Measurements from ENCODE around the gene PRDM11. TPM values are rescaled to one million over a fixed set of nuclear protein-coding genes. Genes with fewer than 3 reads are reported as not detected.

Gene PRDM11
- total RNA-seq, 4 donors from 2014 or later: 5.0 to 15.4 (median 9.5) TPM

- intact Hi-C loops (cut with DNase I; ENCODE audit: low total_unique reads): no loop called here
- Histone ChIP-seq H3K9me3 (no peaks in the 10 kb centered on the region), H3K27me3 (no peaks in the 10 kb centered on the region), H3K36me3 (no peaks in the 10 kb centered on the region), H3K4me3 (no peak overlapping the region), H3K27ac (no peak overlapping the region), H3K4me1 (peaks cover 7 to 9% of the 10 kb centered on the region in 2 donors)
- no peak for TF ChIP-seq POLR2A (IDR thresholded peaks at IDR 0.05)
- TF ChIP-seq, protein P1, sequence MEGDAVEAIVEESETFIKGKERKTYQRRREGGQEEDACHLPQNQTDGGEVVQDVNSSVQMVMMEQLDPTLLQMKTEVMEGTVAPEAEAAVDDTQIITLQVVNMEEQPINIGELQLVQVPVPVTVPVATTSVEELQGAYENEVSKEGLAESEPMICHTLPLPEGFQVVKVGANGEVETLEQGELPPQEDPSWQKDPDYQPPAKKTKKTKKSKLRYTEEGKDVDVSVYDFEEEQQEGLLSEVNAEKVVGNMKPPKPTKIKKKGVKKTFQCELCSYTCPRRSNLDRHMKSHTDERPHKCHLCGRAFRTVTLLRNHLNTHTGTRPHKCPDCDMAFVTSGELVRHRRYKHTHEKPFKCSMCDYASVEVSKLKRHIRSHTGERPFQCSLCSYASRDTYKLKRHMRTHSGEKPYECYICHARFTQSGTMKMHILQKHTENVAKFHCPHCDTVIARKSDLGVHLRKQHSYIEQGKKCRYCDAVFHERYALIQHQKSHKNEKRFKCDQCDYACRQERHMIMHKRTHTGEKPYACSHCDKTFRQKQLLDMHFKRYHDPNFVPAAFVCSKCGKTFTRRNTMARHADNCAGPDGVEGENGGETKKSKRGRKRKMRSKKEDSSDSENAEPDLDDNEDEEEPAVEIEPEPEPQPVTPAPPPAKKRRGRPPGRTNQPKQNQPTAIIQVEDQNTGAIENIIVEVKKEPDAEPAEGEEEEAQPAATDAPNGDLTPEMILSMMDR (IDR thresholded peaks at IDR 0.05 in 4 of 5, conservative IDR thresholded peaks at IDR 0.05 in 1 of 5): no peak
- DNase-seq (no peak), ATAC-seq (no peak)
- in situ Hi-C loops (cut with MboI; ENCODE audit: low sequenced_read_pairs in 4 of 4): no loop called here
Measured at GRCh38 chr11:45142241-45143055, 4.0 kb upstream of the PRDM11 start.

- DNase-seq (no peak), ATAC-seq (no peak)
- no peak for TF ChIP-seq POLR2A (IDR thresholded peaks at IDR 0.05)
- TF ChIP-seq, protein P1 (IDR thresholded peaks at IDR 0.05 in 4 of 5, conservative IDR thresholded peaks at IDR 0.05 in 1 of 5): no peak
- in situ Hi-C loops (cut with MboI; ENCODE audit: low sequenced_read_pairs in 4 of 4) (no loop called here), intact Hi-C loops (cut with DNase I; ENCODE audit: low total_unique reads) (no loop called here)
- Histone ChIP-seq H3K4me3 (no peak overlapping the region), H3K27me3 (no peaks in the 10 kb centered on the region), H3K4me1 (peaks cover 16 to 18% of the 10 kb centered on the region in 2 donors), H3K27ac (no peak overlapping the region), H3K9me3 (no peaks in the 10 kb centered on the region), H3K36me3 (no peaks in the 10 kb centered on the region)
Measured at GRCh38 chr11:45143494-45143893, 2.9 kb upstream of the PRDM11 start.

DNA sequence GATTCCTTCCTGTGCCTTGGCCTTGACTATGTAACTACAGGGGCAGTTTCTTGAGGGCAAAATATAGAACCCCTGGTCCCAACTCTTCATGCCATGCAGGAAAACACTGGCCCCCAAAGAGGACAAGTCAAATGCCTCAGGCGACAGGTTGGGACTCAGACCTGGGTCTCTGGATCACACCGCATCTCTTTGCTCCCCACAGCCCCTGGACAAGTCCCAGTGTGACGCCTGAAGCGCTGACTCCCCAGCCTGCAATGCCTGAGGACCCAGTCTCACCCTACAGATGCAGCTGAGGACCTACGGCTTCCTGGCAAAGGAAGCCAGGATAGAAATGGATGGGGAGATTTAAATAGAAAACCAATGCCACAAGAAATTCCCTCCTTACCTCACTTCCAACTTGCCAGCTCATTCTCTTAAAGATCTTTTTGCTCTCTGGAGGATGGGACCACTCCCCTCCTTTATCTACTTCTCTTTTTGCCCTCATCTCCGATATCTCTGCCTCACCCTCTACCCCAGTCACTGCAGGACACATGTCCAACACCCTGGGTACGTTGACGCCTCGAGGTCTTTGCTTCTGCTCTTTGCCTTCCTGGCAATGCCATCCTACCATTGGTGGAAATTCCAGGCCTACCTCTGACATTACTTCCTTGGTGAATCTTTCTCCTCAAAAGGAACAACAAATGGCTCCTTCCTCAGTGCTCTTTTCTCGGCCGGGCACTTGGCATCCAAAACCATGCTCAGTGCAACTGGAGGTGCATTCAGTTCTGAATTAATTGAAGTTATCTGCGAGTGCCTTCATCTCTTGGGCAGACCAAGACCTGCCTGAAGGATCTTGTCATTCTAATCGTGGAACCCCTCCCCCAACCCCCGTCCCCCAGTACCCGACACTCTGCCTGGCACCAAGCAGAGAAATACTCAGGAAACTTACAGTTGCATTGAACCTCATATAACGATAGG, 2.0 kb upstream of the PRDM11 start:
- no peak for ATAC-seq
- intact Hi-C loops (cut with DNase I; ENCODE audit: low total_unique reads): loop anchor here (5.0 kb wide), 1 partner anchor 582 kb away; no protein-coding TSS in a partner anchor
- Histone ChIP-seq H3K4me1 (peaks cover 16 to 22% of the 10 kb centered on the region in 2 donors), H3K27me3 (no peaks in the 10 kb centered on the region), H3K4me3 (no peak overlapping the region), H3K27ac (no peak overlapping the region), H3K36me3 (no peaks in the 10 kb centered on the region), H3K9me3 (no peaks in the 10 kb centered on the region)
- DNase-seq: no peak
- no peak for TF ChIP-seq POLR2A (IDR thresholded peaks at IDR 0.05)
- TF ChIP-seq, protein P1 (IDR thresholded peaks at IDR 0.05 in 4 of 5, conservative IDR thresholded peaks at IDR 0.05 in 1 of 5): no peak
- in situ Hi-C loops (cut with MboI; ENCODE audit: low sequenced_read_pairs in 4 of 4): no loop called here

- intact Hi-C loops (cut with DNase I; ENCODE audit: low total_unique reads) (loop anchor here (5.0 kb wide), 1 partner anchor 583 kb away; no protein-coding TSS in a partner anchor), in situ Hi-C loops (cut with MboI; ENCODE audit: low sequenced_read_pairs in 4 of 4) (no loop called here)
- peaks cover 16 to 22% of the 10 kb centered on the region in 2 donors for H3K4me1 ChIP-seq
- DNase-seq (no peak), ATAC-seq (no peak)
- H3K27me3 ChIP-seq: no peaks in the 10 kb centered on the region
- TF ChIP-seq POLR2A (IDR thresholded peaks at IDR 0.05): no peak
- TF ChIP-seq, protein P1 (IDR thresholded peaks at IDR 0.05 in 4 of 5, conservative IDR thresholded peaks at IDR 0.05 in 1 of 5): no peak
- no peaks in the 10 kb centered on the region for H3K9me3 ChIP-seq
- H3K4me3 ChIP-seq: no peak overlapping the region
- no peak overlapping the region for H3K27ac ChIP-seq
- no peaks in the 10 kb centered on the region for H3K36me3 ChIP-seq
Measured at GRCh38 chr11:45145083-45145378, 1.4 kb upstream of the PRDM11 start.

Measured in gastrocnemius medialis (tissue), 4 donors.